ENCODE measurements around the gene ECHS1.

DNA sequence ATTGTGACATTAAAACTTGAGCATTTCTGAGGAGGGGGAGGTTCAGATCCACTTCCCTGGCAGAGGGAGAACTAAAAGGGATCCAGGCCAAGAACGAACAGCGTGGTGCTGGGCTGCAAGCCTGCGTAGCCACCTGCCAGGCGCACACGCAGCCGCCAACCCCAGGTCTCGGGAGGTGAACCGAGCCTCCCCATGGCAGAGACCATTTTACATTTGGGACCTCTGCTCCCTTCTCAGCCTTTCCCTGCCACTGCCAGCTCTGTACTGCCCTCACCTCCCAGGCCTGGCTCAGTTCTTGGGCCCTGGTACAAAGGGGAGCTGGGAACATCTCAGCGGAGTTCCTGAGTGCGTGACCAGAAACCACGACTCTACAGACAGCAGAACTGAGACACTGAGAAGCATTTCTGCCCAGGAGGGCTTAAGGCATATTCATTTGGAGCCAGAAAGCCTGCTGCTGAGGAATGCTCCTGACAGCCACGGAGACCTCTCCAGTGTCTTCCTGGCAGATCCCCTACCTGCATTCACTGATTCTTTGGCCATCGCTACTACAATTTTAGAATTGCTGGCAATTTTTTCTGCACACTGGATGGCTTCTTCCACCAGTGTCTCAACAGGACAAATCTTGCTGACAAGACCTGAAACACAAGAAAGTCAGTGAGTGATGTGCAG is 7.6 kb downstream of the ECHS1 start:
- TF ChIP-seq RAD21 (IDR thresholded peaks at IDR 0.05; ENCODE audit: low read length) (no peak), CTCF (IDR thresholded peaks at IDR 0.05) (no peak), SMC3 (IDR thresholded peaks at IDR 0.05; ENCODE audit: low read depth, low read length) (no peak), CHD2 (IDR thresholded peaks at IDR 0.05; ENCODE audit: low read length, partially characterized antibody) (no peak), MEF2A (IDR thresholded peaks at IDR 0.05; ENCODE audit: borderline replicate concordance, low read depth) (no peak), USF2 (IDR thresholded peaks at IDR 0.05; ENCODE audit: borderline replicate concordance, low read depth, low read length) (no peak), POLR2AphosphoS5 (IDR thresholded peaks at IDR 0.05; ENCODE audit: low read depth, low read length) (no peak), JUND (IDR thresholded peaks at IDR 0.05) (no peak)
- TF ChIP-seq, protein P1, sequence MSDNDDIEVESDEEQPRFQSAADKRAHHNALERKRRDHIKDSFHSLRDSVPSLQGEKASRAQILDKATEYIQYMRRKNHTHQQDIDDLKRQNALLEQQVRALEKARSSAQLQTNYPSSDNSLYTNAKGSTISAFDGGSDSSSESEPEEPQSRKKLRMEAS (IDR thresholded peaks at IDR 0.05; ENCODE audit: low read depth) = no peak
- TF ChIP-seq, protein P2, sequence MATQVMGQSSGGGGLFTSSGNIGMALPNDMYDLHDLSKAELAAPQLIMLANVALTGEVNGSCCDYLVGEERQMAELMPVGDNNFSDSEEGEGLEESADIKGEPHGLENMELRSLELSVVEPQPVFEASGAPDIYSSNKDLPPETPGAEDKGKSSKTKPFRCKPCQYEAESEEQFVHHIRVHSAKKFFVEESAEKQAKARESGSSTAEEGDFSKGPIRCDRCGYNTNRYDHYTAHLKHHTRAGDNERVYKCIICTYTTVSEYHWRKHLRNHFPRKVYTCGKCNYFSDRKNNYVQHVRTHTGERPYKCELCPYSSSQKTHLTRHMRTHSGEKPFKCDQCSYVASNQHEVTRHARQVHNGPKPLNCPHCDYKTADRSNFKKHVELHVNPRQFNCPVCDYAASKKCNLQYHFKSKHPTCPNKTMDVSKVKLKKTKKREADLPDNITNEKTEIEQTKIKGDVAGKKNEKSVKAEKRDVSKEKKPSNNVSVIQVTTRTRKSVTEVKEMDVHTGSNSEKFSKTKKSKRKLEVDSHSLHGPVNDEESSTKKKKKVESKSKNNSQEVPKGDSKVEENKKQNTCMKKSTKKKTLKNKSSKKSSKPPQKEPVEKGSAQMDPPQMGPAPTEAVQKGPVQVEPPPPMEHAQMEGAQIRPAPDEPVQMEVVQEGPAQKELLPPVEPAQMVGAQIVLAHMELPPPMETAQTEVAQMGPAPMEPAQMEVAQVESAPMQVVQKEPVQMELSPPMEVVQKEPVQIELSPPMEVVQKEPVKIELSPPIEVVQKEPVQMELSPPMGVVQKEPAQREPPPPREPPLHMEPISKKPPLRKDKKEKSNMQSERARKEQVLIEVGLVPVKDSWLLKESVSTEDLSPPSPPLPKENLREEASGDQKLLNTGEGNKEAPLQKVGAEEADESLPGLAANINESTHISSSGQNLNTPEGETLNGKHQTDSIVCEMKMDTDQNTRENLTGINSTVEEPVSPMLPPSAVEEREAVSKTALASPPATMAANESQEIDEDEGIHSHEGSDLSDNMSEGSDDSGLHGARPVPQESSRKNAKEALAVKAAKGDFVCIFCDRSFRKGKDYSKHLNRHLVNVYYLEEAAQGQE (IDR thresholded peaks at IDR 0.05; ENCODE audit: low read depth, low read length) = no peak
